NCI-H526 treated with DMSO at 0.1 percent for 48 hours (cell line): ENCODE results near the gene HSD3B7.

Experiments used
- DNase-seq: peaks from one replicate; lab custom pipeline; 2025; lab: John Stamatoyannopoulos, UW

The HSD3B7 gene

DNA sequence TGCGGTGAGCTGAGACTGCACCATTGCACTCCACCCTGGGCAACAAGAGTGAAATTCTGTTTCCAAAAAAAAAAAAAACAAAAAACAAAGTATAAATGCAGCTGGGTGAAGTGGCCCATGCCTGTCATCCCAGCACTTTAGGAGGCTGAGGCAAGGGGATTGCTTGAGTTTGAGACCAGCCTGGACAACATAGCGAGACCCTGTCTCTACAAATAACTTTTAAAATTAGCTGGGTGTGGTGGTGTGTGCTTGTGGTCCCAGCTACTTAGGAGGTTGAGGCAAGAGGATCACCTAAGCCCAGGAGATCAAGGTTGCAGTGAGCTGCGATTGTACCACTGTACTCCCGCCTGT lies 38.2 kb downstream of the HSD3B7 start:
- no peak for DNase-seq

DNA sequence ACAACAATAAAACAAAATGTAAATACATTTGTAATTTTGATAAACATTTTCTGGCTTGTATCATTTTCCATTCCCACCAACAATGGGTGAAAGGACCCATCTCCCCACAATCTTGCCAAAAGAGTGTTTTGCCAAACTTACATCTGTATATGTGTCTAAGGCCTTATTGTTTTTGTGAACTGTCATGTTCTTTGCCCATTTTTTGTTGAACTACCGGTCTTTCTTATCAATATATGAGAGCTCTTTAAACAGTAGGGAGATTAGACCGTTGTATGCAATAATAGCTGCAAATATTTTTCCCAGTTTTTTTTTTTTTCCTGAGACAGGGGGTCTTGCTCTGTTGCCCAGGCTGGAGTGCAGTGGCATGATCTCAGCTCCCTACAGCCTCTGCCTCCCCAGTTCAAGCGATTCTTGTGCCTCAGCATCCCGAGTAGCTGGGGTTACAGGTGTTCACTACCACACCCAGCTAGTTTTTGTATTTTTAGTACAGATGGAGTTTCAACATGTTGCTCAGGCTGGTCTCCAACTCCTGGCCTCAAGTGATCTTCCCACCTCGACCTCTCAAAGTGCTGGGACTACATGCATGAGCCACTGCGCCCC lies 38.7 kb downstream of the HSD3B7 start:
- no peak for DNase-seq

DNA sequence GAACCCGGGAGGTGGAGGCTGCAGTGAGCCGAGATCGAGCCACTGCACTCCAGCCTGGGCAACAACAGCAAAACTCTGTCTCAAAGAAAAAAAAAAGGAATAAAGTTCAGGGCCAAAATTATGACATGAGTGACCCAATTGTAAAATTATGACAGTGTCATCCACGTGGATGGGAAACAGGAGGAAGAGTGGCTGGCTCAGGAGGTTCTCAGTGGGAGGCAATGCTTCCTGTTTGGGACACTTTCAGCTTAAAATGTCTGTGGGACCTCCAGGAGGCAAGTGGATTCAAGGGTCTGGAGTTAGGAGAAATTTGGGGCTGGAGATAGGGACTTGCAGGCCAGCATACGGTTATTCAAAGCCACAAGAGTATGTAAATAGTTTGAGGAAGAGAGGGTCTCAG lies 40.3 kb downstream of the HSD3B7 start:
- no peak for DNase-seq

DNA sequence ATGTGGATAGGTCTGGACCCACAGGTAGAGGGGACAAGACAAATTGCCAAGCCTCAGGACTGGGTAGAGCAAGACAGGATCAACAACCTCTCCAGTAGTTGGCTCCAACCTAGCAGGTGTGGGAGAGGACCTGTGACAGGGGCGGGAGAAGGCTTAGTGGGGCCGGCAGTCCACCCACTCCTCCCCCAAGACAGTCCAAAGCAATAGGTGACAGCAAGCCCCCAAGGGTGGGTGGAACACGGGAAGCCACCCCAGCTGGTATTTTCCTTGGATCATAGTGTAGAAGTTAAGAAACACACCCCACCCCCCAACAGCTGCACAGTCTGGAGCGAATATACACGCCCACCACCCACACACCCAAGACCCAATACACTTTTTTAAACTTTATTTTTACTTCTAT lies 44.3 kb downstream of the HSD3B7 start:
- DNase-seq = no peak

DNA sequence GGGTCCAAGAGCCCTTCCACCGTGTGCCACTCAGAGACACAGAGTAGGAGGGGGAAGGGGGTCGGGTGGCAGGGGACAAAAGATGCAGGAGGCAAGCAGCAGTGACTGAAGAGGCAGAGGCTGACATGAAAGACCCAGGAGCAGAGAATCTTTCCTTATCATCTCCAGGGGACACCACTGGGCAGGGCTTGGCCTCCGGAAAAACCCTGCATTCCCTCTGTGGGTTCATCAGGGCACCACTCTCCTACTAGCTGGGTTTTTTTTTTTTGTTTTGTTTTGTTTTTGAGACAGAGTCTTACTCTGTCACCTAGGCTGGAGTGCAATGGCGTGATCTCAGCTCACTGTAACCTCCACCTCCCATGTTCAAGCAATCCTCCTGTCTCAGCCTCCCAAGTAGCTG lies 46.3 kb downstream of the HSD3B7 start:
- DNase-seq = no peak

DNA sequence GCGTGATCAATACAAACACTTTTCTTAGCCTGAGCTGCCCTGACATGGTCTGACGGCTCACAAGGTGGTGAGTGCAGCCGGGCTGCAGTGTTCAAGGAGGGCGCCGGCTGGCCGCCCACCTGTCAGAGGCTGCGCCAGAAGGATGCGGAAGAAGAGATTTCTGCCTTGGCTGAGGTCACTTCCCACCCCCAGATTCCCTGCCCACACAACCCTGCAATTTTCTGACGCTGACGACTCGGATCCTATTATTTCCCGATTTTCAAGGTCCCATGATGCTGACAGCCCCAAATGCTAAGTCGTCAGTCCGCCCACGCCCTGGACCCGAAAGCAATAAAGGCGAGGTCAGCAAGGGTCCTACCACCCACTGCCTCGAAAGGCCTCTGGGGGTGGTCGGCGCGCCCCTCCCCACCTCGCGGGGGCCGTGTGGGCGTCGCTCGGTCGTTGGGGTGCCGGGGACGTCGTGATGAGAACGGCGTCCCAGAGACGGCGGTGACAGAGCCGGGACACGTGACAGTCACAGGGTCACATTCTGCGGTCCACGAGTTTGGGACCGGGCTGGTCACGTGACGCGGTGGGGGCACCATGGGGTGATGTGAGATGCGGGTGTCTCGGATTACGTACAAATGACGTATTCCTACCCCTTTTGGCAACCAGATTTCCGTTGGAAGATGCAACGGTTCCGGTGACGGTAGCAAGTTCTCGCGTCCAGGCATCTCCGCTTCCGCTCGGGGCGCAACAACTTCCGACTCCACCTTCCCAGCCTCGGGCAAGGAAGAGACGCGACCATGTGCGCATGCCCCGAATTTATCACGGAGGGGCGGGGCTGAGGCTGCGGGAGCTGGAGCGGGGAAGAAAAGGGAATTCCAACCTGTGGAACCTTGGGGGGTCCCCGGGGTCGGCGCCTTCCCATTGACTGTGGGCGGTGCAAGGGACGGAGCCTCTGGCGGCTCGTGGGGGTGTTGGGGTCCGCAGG lies 48.0 kb downstream of the HSD3B7 start, which contains the start of gene STX4:
Gene STX4, plus strand, starts transcription at position 823 of the 973 bp plus-strand sequence. CDS start 248 bp downstream, outside the sequence.
- DNase-seq = peak; percentile 75

DNA sequence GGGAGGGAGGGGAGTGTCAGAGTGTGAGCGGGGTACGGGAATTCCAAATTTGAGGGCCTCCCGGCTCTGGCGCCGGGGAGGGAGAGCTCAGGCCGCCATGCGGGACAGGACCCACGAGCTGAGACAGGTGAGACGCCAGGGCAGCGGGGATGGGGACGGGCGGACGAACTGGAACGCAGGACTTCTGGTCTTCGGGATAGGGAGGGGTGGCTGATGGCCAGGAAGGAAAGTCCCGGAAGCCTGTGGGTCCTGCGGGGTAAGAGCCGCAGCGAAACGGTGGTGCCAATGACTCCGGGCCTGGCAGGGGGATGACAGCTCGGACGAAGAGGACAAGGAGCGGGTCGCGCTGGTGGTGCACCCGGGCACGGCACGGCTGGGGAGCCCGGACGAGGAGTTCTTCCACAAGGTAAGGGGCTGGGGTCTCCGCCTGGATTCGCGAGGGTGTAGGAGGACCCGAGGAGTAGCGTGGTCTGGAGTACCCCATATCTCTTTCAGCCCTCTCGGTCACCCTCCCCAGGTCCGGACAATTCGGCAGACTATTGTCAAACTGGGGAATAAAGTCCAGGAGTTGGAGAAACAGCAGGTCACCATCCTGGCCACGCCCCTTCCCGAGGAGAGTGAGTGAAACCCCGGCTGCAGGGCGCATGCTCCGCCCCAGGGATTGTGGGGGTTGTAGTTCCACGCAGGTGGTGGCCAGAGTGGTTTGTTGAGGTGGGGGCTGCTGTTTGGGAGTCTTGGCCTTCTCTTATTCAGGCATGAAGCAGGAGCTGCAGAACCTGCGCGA lies 48.9 kb downstream of the HSD3B7 start:
- peak; percentile 61 for DNase-seq

DNA sequence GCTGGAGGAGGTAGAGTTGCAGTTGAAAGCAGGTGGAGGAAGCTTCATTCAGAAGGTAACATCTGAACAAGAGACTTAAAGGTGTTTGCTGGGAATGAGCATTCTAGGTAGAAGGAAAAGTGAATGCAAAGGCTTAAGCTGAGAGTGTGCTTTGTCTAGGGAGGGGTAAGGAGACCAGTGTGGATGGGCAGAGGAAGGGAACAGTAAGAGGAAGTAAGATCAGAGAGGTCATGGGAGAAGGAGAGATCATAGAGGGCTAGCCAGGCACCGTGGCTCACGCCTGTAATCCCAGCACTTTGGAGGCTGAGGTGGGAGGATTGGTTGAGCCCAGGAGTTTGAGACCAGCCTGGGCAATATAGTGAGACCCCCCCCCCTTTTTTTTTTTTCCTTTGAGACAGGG lies 51.7 kb downstream of the HSD3B7 start:
- no peak for DNase-seq
